UCSD-AML1 (cell line): ENCODE measurements around the gene NFIC.
"Not testable (repeated sequence)": the region's sequence is repeated elsewhere in the genome, so short reads cannot be mapped to it uniquely, and the experiment has no call there.

ENCODE experiments used
- DNase-seq: peaks from one replicate; lab custom pipeline; 2025; ENCODE audit not compliant: unreplicated experiment; lab: John Stamatoyannopoulos, UW

The NFIC gene

GRCh38 chr19:3336680-3337523 is 29.5 kb upstream of the NFIC start:
- DNase-seq: no peak

- peak; percentile 45 for DNase-seq
Measured at GRCh38 chr19:3338541-3339181, 27.7 kb upstream of the NFIC start.

- no peak for DNase-seq
Measured at GRCh38 chr19:3340340-3340739, 26.0 kb upstream of the NFIC start.

GRCh38 chr19:3342246-3342645 is 24.1 kb upstream of the NFIC start:
- no peak for DNase-seq

GRCh38 chr19:3342962-3343361 is 23.4 kb upstream of the NFIC start:
- DNase-seq: not testable (repeated sequence)

- DNase-seq: peak; percentile 86
Measured at GRCh38 chr19:3343619-3344502, 22.5 kb upstream of the NFIC start.

- no peak for DNase-seq
Measured at GRCh38 chr19:3344608-3345598, 21.5 kb upstream of the NFIC start.

- no peak for DNase-seq
Measured at GRCh38 chr19:3345850-3346460, 20.4 kb upstream of the NFIC start.

GRCh38 chr19:3346677-3347353 is 19.6 kb upstream of the NFIC start:
- DNase-seq: no peak

GRCh38 chr19:3348042-3348441 is 18.3 kb upstream of the NFIC start:
- no peak for DNase-seq

GRCh38 chr19:3348469-3348868 is 17.9 kb upstream of the NFIC start:
- not testable (repeated sequence) for DNase-seq

GRCh38 chr19:3350014-3350663 is 16.2 kb upstream of the NFIC start:
- DNase-seq: no peak

GRCh38 chr19:3351702-3352447 is 14.5 kb upstream of the NFIC start:
- no peak for DNase-seq

GRCh38 chr19:3353493-3353892 is 12.9 kb upstream of the NFIC start:
- DNase-seq: no peak

- DNase-seq: no peak
Measured at GRCh38 chr19:3356805-3357204, 9.6 kb upstream of the NFIC start.

- no peak for DNase-seq
Measured at GRCh38 chr19:3357271-3357991, 9.0 kb upstream of the NFIC start.

- no peak for DNase-seq
Measured at GRCh38 chr19:3357992-3358688, 8.2 kb upstream of the NFIC start.
